SK-N-SH treated with all-trans-retinoic acid at 6 μM for 48 hours (cell line): ENCODE data around the gene ARID5B.

Experiments
- ARNTL ChIP-seq: fragments of 450-650 bp; formaldehyde crosslinking; IDR thresholded peaks from 2 replicates; pipeline ENCODE4 v1.5.0; 2020; ENCODE audit warnings: low read depth, mild to moderate bottlenecking, moderate library complexity, borderline replicate concordance
- CREB5 ChIP-seq: fragments of 250-450 bp; sonication (Bioruptor Pico); IDR thresholded peaks from 2 replicates; pipeline ENCODE4 v1.5.1; 2020; ENCODE audit warnings: low read depth, mild to moderate bottlenecking, moderate library complexity
- CSDC2 ChIP-seq: fragments of 250-450 bp; sonication (Bioruptor Pico); IDR thresholded peaks from 2 replicates; pipeline ENCODE4 v1.5.0; 2020; ENCODE audit warnings: mild to moderate bottlenecking, moderate library complexity
- CSRNP3 ChIP-seq: fragments of 250-450 bp; sonication (Bioruptor Pico); IDR thresholded peaks from 2 replicates; pipeline ENCODE4 v1.5.1; 2021; ENCODE audit warnings: mild to moderate bottlenecking, moderate library complexity
- PATZ1 ChIP-seq: fragments of 250-450 bp; sonication (Bioruptor Pico); IDR thresholded peaks from 2 replicates; pipeline ENCODE4 v1.8.0; 2020; ENCODE audit warnings: mild to moderate bottlenecking, moderate library complexity, borderline replicate concordance
- PPARA ChIP-seq: fragments of 250-450 bp; sonication (Bioruptor Pico); IDR thresholded peaks from 2 replicates; pipeline ENCODE4 v1.5.0; 2020; ENCODE audit warnings: mild to moderate bottlenecking, borderline replicate concordance
- RARB ChIP-seq: fragments of 250-450 bp; sonication (Bioruptor Pico); IDR thresholded peaks from 2 replicates; pipeline ENCODE4 v1.8.0; 2021; ENCODE audit warnings: mild to moderate bottlenecking, moderate library complexity
- SNAI2 ChIP-seq: fragments of 250-450 bp; sonication (Bioruptor Pico); IDR thresholded peaks from 2 replicates; pipeline ENCODE4 v1.5.0; 2020; ENCODE audit warnings: mild to moderate bottlenecking, moderate library complexity
- TOX ChIP-seq: fragments of 250-450 bp; sonication (Bioruptor Pico); IDR thresholded peaks from 2 replicates; pipeline ENCODE4 v1.8.0; 2021; ENCODE audit warnings: mild to moderate bottlenecking, moderate library complexity, borderline replicate concordance
- TSHZ2 ChIP-seq: fragments of 250-450 bp; sonication (Bioruptor Pico); IDR thresholded peaks from 2 replicates; pipeline ENCODE4 v1.5.0; 2020; ENCODE audit warnings: mild to moderate bottlenecking, moderate library complexity
- ZFP3 ChIP-seq: fragments of 250-450 bp; sonication (Bioruptor Pico); IDR thresholded peaks from 2 replicates; pipeline ENCODE4 v1.5.0; 2020; ENCODE audit warnings: mild to moderate bottlenecking, moderate library complexity
- ZFP30 ChIP-seq: fragments of 450-650 bp; formaldehyde crosslinking; IDR thresholded peaks from 2 replicates; pipeline ENCODE4 v1.5.0; 2022; ENCODE audit warnings: mild to moderate bottlenecking, moderate library complexity
- ZNF565 ChIP-seq: fragments of 450-650 bp; formaldehyde crosslinking; conservative IDR thresholded peaks from 2 replicates; pipeline ENCODE4 v1.5.0; 2020; ENCODE audit warnings: low read depth, mild to moderate bottlenecking, moderate library complexity
- ZNF8 ChIP-seq: fragments of 450-650 bp; formaldehyde crosslinking; IDR thresholded peaks from 2 replicates; pipeline ENCODE4 v1.5.0; 2020; ENCODE audit warnings: mild to moderate bottlenecking, moderate library complexity

GRCh38 chr10:61989995-61990760 is 88.7 kb downstream of the ARID5B start:
- TF ChIP-seq ZFP3 (CRISPR knock-in tag) (no peak), CREB5 (CRISPR knock-in tag) (no peak), TSHZ2 (CRISPR knock-in tag) (no peak), ARNTL (CRISPR knock-in tag) (no peak), ZFP30 (CRISPR knock-in tag) (no peak), CSDC2 (CRISPR knock-in tag) (no peak), RARB (CRISPR knock-in tag) (no peak), ZNF565 (CRISPR knock-in tag) (no peak), PPARA (CRISPR knock-in tag) (no peak), PATZ1 (CRISPR knock-in tag) (no peak), SNAI2 (no peak), CSRNP3 (no peak), ZNF8 (CRISPR knock-in tag) (no peak), TOX (no peak)
